ENCODE data around the gene ODF2. TPM values are rescaled to one million over a fixed set of nuclear protein-coding genes. Genes with fewer than 3 reads are reported as not detected.

ODF2 gene
- polyA plus RNA-seq, 2 of the 4 experiments (the other 2 are of a cell fraction), result 24.7 to 29.6 TPM

- TF ChIP-seq JUNB (IDR thresholded peaks at IDR 0.05), result no peak
- TF ChIP-seq RARB (CRISPR knock-in tag; IDR thresholded peaks at IDR 0.05), result no peak
- no peak for TF ChIP-seq NR3C1 (IDR thresholded peaks at IDR 0.05)
- TF ChIP-seq ZFP36 (IDR thresholded peaks at IDR 0.05; ENCODE audit: borderline replicate concordance, partially characterized antibody), result no peak
These were observed 26.2 kb upstream of the ODF2 start (continued) for GRCh38 chr9:128429513-128430086.

- H3K4me1 ChIP-seq, result no peaks in the 10 kb centered on the region
- no peak overlapping the region for H3K4me3 ChIP-seq
- CTCF ChIA-PET, result interaction anchor here (1.5 kb wide), 1 partner anchor 22 kb away, joined by 3 read pairs; no protein-coding TSS in a partner anchor
- ATAC-seq (no peak), DNase-seq (ENCODE audit: low read depth in 1 of 2, low spot score in 1 of 2) (no peak), FAIRE-seq (no peak)
- H3K4me2 ChIP-seq, result no peak overlapping the region
- 91% methylated on average over 8 of the region's 8 CpGs for WGBS (ENCODE audit: missing lambda C conversion rate)
- POLR2A ChIA-PET, result no interaction called here
- no peaks in the 10 kb centered on the region for H3K9me3 ChIP-seq
- TF ChIP-seq USF2 (IDR thresholded peaks at IDR 0.05) (no peak), RNF2 (IDR thresholded peaks at IDR 0.05; ENCODE audit: borderline replicate concordance, low read depth) (no peak), BHLHE40 (IDR thresholded peaks at IDR 0.05; ENCODE audit: low read depth, low read length) (no peak), ATOH8 (CRISPR knock-in tag; IDR thresholded peaks at IDR 0.05; ENCODE audit: low read depth) (no peak)
- H3K27ac ChIP-seq, result no peak overlapping the region
These were observed 24.6 kb upstream of the ODF2 start for GRCh38 chr9:128431207-128431606.

- DNase-seq (ENCODE audit: low read depth in 1 of 2, low spot score in 1 of 2) (no peak), FAIRE-seq (no peak), ATAC-seq (no peak)
- Histone ChIP-seq H3K9me3 (no peaks in the 10 kb centered on the region), H3K4me2 (no peak overlapping the region), H3K4me3 (no peak overlapping the region), H3K27ac (no peak overlapping the region), H3K4me1 (peaks cover 3% of the 10 kb centered on the region; the same call in 2 of the 3 replicates)
- no peak for TF ChIP-seq POLR2AphosphoS2 (conservative IDR thresholded peaks at IDR 0.05; ENCODE audit: low read length)
- no peak for TF ChIP-seq EHF (CRISPR knock-in tag; IDR thresholded peaks at IDR 0.05)
- ChIA-PET CTCF (interaction anchor here (1.1 to 12.4 kb wide), 3 partner anchors 8 to 19 kb away, joined by 3 to 171 read pairs (median 7); partner anchors contain the start of gene CERCAM), POLR2A (interaction anchor here (0.9 kb wide), 1 partner anchor 130 kb away, joined by 3 read pairs; no protein-coding TSS in a partner anchor)
- WGBS (ENCODE audit: missing lambda C conversion rate), result 93% methylated on average over 17 of the region's 17 CpGs
These were observed 21.5 kb upstream of the ODF2 start for GRCh38 chr9:128434340-128434739.

GRCh38 chr9:128435611-128436010, 20.2 kb upstream of the ODF2 start:
- no peak for DNase-seq (ENCODE audit: low read depth in 1 of 2, low spot score in 1 of 2)
- 97% methylated on average over 17 of the region's 18 CpGs for WGBS (ENCODE audit: missing lambda C conversion rate)
- no peak for ATAC-seq
- H3K4me3 ChIP-seq, result no peak overlapping the region
- ChIA-PET POLR2A (no interaction called here), CTCF (interaction anchor here (0.7 to 12.4 kb wide), 7 partner anchors 12 to 140 kb away, joined by 3 to 171 read pairs (median 4); partner anchors contain the start of gene CERCAM)
- no peak for TF ChIP-seq HDAC2 (IDR thresholded peaks at IDR 0.05)
- TF ChIP-seq PBX3 (IDR thresholded peaks at IDR 0.05), result no peak
- TF ChIP-seq FOSL2 (IDR thresholded peaks at IDR 0.05), result no peak
- TF ChIP-seq FOSL2 (CRISPR knock-in tag; IDR thresholded peaks at IDR 0.05), result no peak
- H3K27ac ChIP-seq, result no peak overlapping the region
- H3K9me3 ChIP-seq, result no peaks in the 10 kb centered on the region
- H3K4me2 ChIP-seq, result no peak overlapping the region
- peaks cover 3% of the 10 kb centered on the region; the same call in 2 of the 3 replicates for H3K4me1 ChIP-seq
- FAIRE-seq, result no peak
